ENCODE results near the gene NHLRC4.

- TF ChIP-seq CTCF (IDR thresholded peaks at IDR 0.05; ENCODE audit: control extremely low read depth in 1 of 3, insufficient read depth in 1 of 3, low read depth in 1 of 3, low read length in 3 of 3): no peak
- no peak for TF ChIP-seq USF2 (IDR thresholded peaks at IDR 0.05; ENCODE audit: low read length)
- no peak for TF ChIP-seq HDAC2 (IDR thresholded peaks at IDR 0.05; ENCODE audit: borderline replicate concordance in 1 of 2, low read depth in 2 of 2, low read length in 2 of 2)
- TF ChIP-seq ATF3 (IDR thresholded peaks at IDR 0.05; ENCODE audit: insufficient read depth, low read depth, low read length): no peak
- TF ChIP-seq TAF1 (IDR thresholded peaks at IDR 0.05; ENCODE audit: low read depth, low read length): no peak
- TF ChIP-seq EZH2 (IDR thresholded peaks at IDR 0.05; ENCODE audit: low read depth, low read length, severe bottlenecking): no peak
- no peak for TF ChIP-seq TBP (IDR thresholded peaks at IDR 0.05; ENCODE audit: low read depth, low read length)
- TF ChIP-seq PHF8 (conservative IDR thresholded peaks at IDR 0.05; ENCODE audit: low read depth, low read length): no peak
- no peak for TF ChIP-seq POLR2A (IDR thresholded peaks at IDR 0.05; ENCODE audit: control extremely low read depth in 1 of 2, low read depth in 2 of 2, low read length in 2 of 2)
Measured at GRCh38 chr16:608019-608418, 41.2 kb downstream of the NHLRC4 start.

All from H1 (cell line).